Head of caudate nucleus (tissue), 42 donors: ENCODE results near the gene GPBP1L1.
"Not testable (repeated sequence)": the region's sequence is repeated elsewhere in the genome, so short reads cannot be mapped to it uniquely, and the experiment has no call there.

ENCODE experiments used
- DNase-seq, 42 donors: peaks; one replicate each; pipeline versions ENCODE4 v3.0.0 to v3.0.0-alpha.2; 2020 to 2021; ENCODE audit warnings: mixed read lengths in 7 of 42
- intact Hi-C: fragments of 100-400 bp; cut with DNase I; formaldehyde crosslinking; loops from one replicate; pipeline ENCODE4 v1.15.0; 2022

Gene GPBP1L1, protein sequence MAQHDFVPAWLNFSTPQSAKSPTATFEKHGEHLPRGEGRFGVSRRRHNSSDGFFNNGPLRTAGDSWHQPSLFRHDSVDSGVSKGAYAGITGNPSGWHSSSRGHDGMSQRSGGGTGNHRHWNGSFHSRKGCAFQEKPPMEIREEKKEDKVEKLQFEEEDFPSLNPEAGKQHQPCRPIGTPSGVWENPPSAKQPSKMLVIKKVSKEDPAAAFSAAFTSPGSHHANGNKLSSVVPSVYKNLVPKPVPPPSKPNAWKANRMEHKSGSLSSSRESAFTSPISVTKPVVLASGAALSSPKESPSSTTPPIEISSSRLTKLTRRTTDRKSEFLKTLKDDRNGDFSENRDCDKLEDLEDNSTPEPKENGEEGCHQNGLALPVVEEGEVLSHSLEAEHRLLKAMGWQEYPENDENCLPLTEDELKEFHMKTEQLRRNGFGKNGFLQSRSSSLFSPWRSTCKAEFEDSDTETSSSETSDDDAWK

GRCh38 chr1:45686288-45687013 lies at the start of gene GPBP1L1:
GPBP1L1 (minus strand) TSS chr1:45686533; CDS start chr1:45659087, 27,446 bp downstream.
- intact Hi-C loops = loop anchor here (1.0 to 5.0 kb wide), 2 partner anchors 64 to 104 kb away; partner anchors contain the start of genes IPP and NASP
- DNase-seq = peak; percentile 93 to 99 (median 98)

DNA sequence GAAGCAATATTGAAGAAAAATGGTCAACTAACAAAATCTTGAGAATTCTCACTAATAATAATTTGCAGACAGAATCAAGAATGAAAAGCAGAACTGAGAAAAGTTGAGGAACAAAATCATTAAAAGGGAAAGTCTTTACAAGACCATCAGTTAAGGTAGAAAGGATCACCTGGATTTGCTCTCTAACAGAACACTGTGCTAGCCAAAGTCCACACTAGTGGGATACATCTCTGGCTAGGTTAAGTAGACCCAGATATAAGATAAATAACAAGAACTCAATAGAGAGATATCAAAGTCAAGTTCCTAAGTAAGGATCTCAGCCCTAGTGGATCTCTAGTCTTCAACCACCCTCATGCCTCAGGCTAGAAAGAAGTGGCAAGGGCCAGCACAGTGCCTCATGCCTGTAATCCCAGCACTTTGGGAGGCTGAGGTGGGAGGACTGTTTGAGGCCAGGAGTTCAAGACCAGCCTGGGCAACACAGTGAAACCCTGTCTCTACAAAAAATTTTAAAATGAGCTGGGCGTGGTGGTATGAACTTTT lies 44.5 kb upstream of the GPBP1L1 start:
- intact Hi-C loops = no loop called here
- DNase-seq = no peak

DNA sequence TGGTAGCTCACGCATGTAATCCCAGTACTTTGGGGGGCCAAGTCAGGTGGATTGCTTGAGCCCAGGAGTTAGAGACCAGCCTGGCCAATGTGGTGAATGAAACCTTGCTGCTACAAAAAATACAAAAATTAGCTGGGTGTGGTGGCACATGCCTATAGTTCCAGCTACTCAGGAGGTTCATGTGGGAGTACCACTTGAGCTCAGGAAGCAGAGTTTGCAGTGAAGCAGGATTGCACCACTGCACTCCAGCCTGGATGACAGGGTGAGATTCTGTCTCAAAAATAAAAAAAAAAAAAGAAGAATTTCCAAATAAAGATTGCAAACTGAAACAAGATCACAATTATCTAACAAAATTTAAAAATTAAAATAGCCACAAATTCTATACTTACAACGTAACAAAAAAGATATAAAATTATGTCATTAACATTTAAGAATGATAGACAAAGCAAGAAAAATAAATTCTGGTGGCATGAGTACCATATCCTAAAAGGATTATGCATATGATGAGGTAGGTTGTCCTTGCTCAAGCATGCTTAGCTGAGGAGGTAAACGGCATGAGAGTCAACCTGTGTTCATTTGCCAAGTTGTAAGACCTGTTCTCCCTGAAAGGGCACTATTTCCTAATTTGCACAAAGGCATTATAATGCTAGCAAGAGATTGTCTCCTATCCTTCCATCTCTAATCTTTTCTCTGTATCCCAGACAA lies 43.9 kb upstream of the GPBP1L1 start:
- intact Hi-C loops = no loop called here
- peak in 24 of 42 donors; percentile 10 to 75 (median 44) for DNase-seq

DNA sequence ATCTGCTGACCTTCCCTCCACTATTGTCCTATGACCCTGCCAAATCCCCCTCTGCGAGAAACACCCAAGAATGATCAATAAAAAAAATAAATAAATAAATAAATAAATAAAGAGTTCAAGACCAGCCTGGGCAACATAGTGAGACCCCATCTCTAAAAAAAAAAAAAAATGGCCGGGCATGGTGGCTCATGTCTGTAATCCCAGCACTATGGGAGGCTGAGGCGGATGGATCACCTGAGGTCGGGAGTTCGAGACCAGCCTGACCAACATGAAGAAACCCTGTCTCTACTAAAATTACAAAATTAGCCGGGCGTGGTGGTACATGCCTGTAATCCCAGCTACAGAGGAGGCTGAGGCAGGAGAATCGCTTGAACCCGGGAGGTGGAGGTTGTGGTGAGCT lies 39.7 kb upstream of the GPBP1L1 start:
- DNase-seq, intact Hi-C loops: not testable (repeated sequence)

DNA sequence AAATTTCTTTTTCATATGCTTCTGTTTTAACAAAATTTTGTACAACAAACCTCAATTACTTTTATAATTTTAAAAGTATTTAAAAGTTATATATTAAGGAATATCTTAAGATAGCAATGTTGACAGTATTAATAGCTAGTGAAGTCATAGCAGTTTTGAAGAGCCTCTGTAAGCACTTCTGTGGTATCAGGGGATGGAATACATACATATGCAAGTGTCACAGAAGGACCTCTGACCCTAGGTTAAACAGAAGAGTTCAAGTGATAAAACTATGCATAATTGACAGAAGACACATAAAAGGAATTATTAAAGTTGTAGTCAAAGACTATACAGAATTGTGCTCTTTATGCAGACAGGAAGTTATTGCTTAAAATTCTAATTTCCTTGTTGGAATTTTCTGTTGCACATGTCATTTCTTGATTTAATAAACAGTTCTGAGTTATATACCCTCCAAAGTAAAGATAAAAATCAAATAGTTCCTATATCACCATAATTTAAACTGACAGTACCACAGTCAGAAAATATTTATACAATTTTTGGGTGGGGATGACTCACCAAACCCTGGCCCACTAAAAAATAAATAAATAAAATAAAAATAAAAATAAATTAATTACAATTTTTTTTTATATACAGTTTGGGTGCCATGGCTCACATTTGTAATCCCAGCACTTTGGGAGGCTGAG lies 37.1 kb upstream of the GPBP1L1 start:
- no peak for DNase-seq
- intact Hi-C loops = no loop called here

- intact Hi-C loops = no loop called here
- no peak for DNase-seq
Observed at GRCh38 chr1:45722809-45723208, 36.5 kb upstream of the GPBP1L1 start.

DNA sequence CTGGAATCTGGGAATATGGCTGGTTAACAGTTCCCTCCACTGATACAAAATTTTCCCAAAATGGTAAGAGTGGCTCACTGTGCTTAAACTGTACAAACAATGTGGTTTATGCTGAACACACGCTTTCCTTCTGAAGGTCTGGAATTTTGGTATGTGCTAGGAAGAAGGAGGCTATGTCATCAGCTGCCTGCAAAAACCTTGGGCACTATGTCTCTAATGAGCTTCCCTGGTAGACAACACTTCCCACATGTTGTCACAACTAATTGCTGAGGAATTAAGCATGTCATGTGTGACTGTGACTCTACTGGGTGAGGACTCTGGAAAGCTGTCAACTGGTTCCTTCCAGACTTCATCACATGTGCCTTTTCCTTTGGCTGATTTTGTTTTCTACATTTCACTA lies 34.9 kb upstream of the GPBP1L1 start:
- DNase-seq = no peak
- intact Hi-C loops = no loop called here

DNA sequence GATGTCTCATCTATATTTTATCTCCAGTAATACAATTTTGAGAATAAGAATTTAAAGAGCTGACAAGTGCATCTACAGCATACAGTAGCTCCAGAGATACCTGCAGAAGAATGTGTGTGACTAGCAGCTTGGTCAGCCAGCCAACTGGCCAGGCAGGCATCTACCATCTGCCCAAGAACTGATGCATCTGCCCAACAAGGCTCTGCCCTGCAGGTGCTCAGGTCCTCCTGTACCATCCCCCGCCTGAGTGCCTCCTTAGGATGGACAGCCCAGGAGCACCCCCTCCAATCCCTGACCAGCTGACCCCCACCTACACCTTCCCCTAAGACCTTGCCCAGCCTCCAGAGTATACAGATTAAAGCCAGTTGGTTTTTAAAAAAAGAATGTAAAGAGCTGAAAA lies 32.0 kb upstream of the GPBP1L1 start:
- DNase-seq = no peak
- intact Hi-C loops = no loop called here

GRCh38 chr1:45717386-45717785 lies 31.1 kb upstream of the GPBP1L1 start:
- DNase-seq, intact Hi-C loops: not testable (repeated sequence)

GRCh38 chr1:45716700-45717099 lies 30.4 kb upstream of the GPBP1L1 start:
- intact Hi-C loops = no loop called here
- no peak for DNase-seq

GRCh38 chr1:45713711-45714110 lies 27.4 kb upstream of the GPBP1L1 start:
- DNase-seq = no peak
- intact Hi-C loops = no loop called here

DNA sequence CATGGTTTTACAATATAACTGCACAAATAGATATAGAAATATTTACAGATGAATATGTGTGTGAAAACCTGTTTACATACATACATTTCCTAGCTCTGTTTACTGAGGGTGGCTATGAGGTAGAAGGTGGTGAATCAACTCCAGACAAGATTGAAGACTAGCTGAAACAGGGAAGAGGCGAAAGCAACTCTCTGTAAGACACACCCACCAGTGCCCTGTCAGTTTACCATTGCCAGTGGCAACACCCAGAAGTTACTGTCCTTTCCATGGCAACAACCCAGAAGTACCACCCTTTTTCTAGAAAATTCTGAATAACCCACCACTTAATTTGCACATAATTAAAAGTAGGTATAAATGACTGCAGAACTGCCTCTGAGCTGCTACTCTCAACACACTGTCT lies 18.3 kb upstream of the GPBP1L1 start:
- intact Hi-C loops = no loop called here
- DNase-seq = no peak

DNA sequence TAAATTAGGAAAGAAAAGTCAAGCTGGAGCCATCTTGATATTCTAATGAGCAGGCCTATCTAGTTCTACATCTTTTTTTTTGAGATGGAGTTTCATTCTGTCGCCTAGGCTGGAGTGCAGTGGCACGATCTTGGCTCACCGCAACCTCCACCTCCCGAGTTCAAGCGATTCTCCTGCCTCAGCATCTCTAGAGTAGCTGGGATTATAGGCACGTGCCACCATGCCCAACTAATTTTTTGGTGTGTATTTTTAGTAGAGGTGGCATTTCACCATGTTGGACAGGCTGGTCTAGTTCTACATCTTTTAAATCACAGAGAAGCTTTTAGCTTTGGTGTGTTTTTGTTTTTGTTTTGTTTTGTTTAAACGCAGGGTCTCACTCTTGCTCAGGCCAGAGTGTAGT lies 8.5 kb upstream of the GPBP1L1 start:
- no peak for DNase-seq
- intact Hi-C loops = no loop called here

DNA sequence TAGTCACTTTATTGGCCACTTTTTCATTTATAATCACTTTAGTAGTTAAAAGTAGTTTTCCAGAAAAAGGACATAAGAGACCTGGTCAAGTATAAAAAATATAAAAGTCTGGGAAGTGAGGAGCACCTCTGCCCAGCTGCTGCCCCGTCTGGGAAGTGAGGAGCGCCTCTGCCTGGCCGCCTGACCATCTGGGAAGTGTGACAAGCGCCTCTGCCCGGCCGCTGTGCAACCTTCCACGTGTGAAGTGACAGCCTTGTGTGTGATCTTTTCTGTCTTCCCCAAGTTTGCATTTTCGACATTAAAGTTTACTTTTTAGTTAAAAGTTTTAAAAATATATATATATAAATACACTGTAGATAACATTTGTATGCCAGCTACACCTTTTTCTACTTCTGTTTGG lies 7.5 kb upstream of the GPBP1L1 start:
- intact Hi-C loops, DNase-seq: not testable (repeated sequence)

DNA sequence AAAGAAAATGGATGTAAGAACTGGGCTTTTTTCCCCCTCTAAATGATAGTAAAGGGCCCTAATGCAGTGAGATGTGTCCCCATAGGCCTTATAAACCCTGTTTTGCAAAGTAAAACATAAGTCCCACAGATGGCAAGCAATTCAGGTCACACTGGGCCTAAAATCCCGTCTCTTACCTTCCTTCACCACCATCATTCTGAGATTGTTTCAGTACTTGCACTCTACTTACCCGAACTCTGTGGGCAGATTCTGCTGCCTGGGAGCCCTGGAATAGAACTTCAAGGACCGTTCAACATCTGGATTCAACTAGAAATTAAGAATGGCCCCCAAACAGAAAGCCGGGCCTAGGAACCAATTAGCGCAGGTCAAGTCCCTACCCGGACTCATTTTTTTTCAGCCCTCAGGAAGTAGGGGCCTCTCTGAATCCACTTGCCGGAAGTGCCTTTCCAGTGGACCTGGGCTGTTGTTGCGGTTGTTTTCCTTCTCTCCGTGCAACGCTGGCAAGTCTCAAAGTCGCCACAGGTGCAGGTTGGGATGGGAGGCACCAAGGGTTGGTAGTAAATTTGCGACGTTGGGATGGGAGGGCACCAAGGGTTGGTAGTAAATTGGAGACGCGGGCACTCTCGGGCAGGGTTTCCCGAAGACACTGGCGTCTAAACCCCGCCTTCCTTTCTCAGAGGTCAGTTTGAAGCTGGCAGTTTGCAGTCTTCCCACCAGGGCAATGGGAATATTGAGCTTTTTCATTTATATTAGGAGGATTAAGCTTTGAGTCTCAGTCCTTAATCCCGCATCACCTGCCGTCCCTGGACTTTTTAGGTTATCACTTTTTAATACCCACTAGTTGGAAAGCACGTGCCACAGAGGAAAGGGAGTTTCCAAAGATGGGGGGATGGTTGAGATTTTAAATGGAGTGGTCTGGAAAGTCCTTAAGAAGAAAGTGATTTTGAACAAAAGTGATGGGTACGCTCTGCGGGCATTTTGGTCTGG lies 1.7 kb upstream of the GPBP1L1 start, which contains the start of gene TMEM69:
Gene TMEM69 (plus strand): TSS at position 428 of the 987 bp plus-strand sequence. CDS start 2,888 bp downstream, outside the sequence.
- intact Hi-C loops = loop anchor here (1.0 to 5.0 kb wide), 2 partner anchors 62 to 106 kb away; partner anchors contain the start of genes IPP and NASP

DNA sequence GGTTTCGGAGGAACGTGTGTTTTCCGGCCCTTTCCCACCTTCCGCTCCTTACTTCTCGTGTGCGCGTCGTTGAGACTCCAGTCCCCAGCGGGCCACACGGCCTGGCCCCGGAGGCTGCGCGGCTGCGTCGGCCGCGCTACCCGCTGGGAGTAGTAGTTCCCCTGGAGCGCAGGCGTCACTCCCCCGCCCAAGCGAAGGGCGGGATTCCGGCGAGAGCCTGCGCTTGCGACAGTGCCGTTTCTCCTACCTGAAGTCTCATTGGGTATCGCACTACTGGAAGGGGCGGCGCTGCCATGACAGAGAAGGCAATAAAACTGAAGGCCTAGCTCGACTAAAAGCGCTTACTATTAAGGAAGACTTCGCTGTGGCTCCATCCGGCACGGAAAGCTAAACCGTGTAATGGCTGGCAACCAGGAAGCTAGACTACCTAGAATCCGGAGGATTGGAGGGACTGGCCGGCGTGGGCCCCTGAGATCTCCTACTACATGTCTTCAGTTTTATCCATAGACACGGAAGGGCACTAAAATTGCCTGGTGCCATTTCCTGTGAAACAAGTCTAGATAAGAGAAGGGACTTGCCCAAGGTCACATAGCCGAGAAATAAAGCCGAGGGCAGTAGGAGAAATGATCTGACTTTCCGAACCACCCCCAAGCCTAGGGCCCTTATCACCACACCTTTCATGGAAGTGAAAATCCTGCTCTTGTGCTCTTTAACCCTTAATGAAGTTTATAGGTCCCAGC lies 851 bp upstream of the GPBP1L1 start:
- intact Hi-C loops = loop anchor here (1.0 to 5.0 kb wide), 2 partner anchors 63 to 105 kb away; partner anchors contain the start of genes IPP and NASP
- peak; percentile 91 to 99 (median 97) for DNase-seq

More for the DNA sequence above, 1.7 kb upstream of the GPBP1L1 start, which contains the start of gene TMEM69:
- DNase-seq = peak; percentile 38 to 90 (median 76)

- DNase-seq = peak; percentile 18 to 82 (median 64)
Observed at GRCh38 chr1:45686015-45686287, 382 bp downstream of the GPBP1L1 start.

More at GRCh38 chr1:45686015-45686287, 382 bp downstream of the GPBP1L1 start:
- intact Hi-C loops = loop anchor here (5.0 kb wide), 1 partner anchor 104 kb away; the partner anchor contains the start of gene NASP
